GM18508 (cell line): ENCODE data around the gene FAM83F.

Experiments used
- ATAC-seq: cut with Tn5 transposase; IDR thresholded peaks from one replicate; pipeline ENCODE4 v1.9.1; 2021; ENCODE audit warnings: moderate number of reproducible peaks; ENCODE audit not compliant: insufficient read depth, unreplicated experiment

The FAM83F gene

GRCh38 chr22:39962071-39962470 is 32.7 kb upstream of the FAM83F start:
- ATAC-seq = no peak

GRCh38 chr22:39965748-39966147 is 29.0 kb upstream of the FAM83F start:
- no peak for ATAC-seq

GRCh38 chr22:39966470-39966869 is 28.3 kb upstream of the FAM83F start:
- ATAC-seq = no peak

- no peak for ATAC-seq
Observed at GRCh38 chr22:39967103-39967829, 27.5 kb upstream of the FAM83F start.

- no peak for ATAC-seq
Observed at GRCh38 chr22:39967996-39968972, 26.5 kb upstream of the FAM83F start.

GRCh38 chr22:39970742-39971141 is 24.0 kb upstream of the FAM83F start:
- ATAC-seq = no peak

GRCh38 chr22:39972641-39973040 is 22.1 kb upstream of the FAM83F start:
- ATAC-seq = no peak

GRCh38 chr22:39973656-39974055 is 21.1 kb upstream of the FAM83F start:
- ATAC-seq = no peak

- ATAC-seq = no peak
Observed at GRCh38 chr22:39974065-39974464, 20.7 kb upstream of the FAM83F start.

- ATAC-seq = no peak
Observed at GRCh38 chr22:39979048-39979447, 15.7 kb upstream of the FAM83F start.

- no peak for ATAC-seq
Observed at GRCh38 chr22:39979458-39979857, 15.3 kb upstream of the FAM83F start.

- ATAC-seq = no peak
Observed at GRCh38 chr22:39980596-39980995, 14.2 kb upstream of the FAM83F start.

GRCh38 chr22:39983346-39983745 is 11.4 kb upstream of the FAM83F start:
- ATAC-seq = no peak

- no peak for ATAC-seq
Observed at GRCh38 chr22:39984006-39984405, 10.7 kb upstream of the FAM83F start.

GRCh38 chr22:39984746-39985145 is 10.0 kb upstream of the FAM83F start:
- no peak for ATAC-seq

- ATAC-seq = no peak
Observed at GRCh38 chr22:39985383-39986035, 9.2 kb upstream of the FAM83F start.

GRCh38 chr22:39988386-39989114 is 6.2 kb upstream of the FAM83F start:
- ATAC-seq = no peak

GRCh38 chr22:39989633-39990032 is 5.1 kb upstream of the FAM83F start:
- ATAC-seq = no peak

- ATAC-seq = no peak
Observed at GRCh38 chr22:39990686-39991085, 4.1 kb upstream of the FAM83F start.

GRCh38 chr22:39991159-39991860 is 3.4 kb upstream of the FAM83F start:
- no peak for ATAC-seq
